C4-2B (cell line): ENCODE results near the gene EHD1.

Source experiments
- ZFX ChIP-seq: fragments of 450-650 bp; IDR thresholded peaks from 2 replicates; pipeline ENCODE4 v1.6.1; 2017
- TF ChIP-seq, protein P1 (sequence below): fragments of 450-650 bp; conservative IDR thresholded peaks from 2 replicates; pipeline ENCODE4 v1.5.1; 2017; ENCODE audit warnings: mild to moderate bottlenecking

DNA sequence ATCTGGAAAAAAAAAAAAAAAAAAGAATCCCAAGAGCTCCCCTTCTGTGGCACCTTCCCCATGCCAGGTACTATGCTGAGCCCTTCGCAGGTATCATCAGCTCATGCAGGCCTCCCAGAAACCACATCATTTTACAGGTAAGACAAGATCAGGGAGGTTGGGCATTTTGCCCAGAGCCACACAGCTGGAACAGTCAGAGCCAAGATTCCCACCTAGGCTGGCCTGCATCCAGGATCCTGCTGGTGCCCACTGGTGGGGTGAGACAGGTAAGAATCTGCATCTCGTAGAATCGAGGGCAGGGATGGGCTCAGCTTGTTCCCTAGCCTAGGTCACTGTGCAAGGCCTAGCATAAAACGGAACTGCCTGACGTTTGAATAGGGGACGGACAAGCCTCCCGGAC is 52.4 kb downstream of the EHD1 start:
- TF ChIP-seq, protein P1, sequence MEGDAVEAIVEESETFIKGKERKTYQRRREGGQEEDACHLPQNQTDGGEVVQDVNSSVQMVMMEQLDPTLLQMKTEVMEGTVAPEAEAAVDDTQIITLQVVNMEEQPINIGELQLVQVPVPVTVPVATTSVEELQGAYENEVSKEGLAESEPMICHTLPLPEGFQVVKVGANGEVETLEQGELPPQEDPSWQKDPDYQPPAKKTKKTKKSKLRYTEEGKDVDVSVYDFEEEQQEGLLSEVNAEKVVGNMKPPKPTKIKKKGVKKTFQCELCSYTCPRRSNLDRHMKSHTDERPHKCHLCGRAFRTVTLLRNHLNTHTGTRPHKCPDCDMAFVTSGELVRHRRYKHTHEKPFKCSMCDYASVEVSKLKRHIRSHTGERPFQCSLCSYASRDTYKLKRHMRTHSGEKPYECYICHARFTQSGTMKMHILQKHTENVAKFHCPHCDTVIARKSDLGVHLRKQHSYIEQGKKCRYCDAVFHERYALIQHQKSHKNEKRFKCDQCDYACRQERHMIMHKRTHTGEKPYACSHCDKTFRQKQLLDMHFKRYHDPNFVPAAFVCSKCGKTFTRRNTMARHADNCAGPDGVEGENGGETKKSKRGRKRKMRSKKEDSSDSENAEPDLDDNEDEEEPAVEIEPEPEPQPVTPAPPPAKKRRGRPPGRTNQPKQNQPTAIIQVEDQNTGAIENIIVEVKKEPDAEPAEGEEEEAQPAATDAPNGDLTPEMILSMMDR, result no peak
- TF ChIP-seq ZFX, result no peak
